Ishikawa (cell line): ENCODE data around the gene ARSI.

Experiments
- CEBPB ChIP-seq: IDR thresholded peaks from 2 replicates; pipeline ENCODE4 v1.6.1; 2012
- CREB1 ChIP-seq: IDR thresholded peaks from 2 replicates; pipeline ENCODE4 v1.6.1; 2012; ENCODE audit warnings: low read depth
- EGR1 ChIP-seq: IDR thresholded peaks from 2 replicates; pipeline ENCODE4 v1.6.1; 2012
- EP300 ChIP-seq: IDR thresholded peaks from 2 replicates; pipeline ENCODE4 v1.6.1; 2012; ENCODE audit warnings: borderline replicate concordance
- FOXM1 ChIP-seq: IDR thresholded peaks from 2 replicates; pipeline ENCODE4 v1.6.1; 2012; ENCODE audit warnings: low read depth, borderline replicate concordance
- NFIC ChIP-seq: IDR thresholded peaks from 2 replicates; pipeline ENCODE4 v1.6.1; 2012
- RAD21 ChIP-seq: IDR thresholded peaks from 2 replicates; pipeline ENCODE4 v1.6.1; 2012; ENCODE audit warnings: low read depth
- TAF1 ChIP-seq: IDR thresholded peaks from 2 replicates; pipeline ENCODE4 v1.6.1; 2012; ENCODE audit warnings: low read depth, mild to moderate bottlenecking
- TEAD4 ChIP-seq: IDR thresholded peaks from 2 replicates; pipeline ENCODE4 v1.6.1; 2012
- YY1 ChIP-seq: IDR thresholded peaks from 2 replicates; pipeline ENCODE4 v1.6.1; 2012; ENCODE audit warnings: low read depth
- TF ChIP-seq, protein P1 (sequence below): IDR thresholded peaks from 2 replicates; pipeline ENCODE4 v1.6.1; 2012; ENCODE audit warnings: low read depth, mild to moderate bottlenecking
- TF ChIP-seq, protein P2 (sequence below): IDR thresholded peaks from 2 replicates; pipeline ENCODE4 v1.6.1; 2012

DNA sequence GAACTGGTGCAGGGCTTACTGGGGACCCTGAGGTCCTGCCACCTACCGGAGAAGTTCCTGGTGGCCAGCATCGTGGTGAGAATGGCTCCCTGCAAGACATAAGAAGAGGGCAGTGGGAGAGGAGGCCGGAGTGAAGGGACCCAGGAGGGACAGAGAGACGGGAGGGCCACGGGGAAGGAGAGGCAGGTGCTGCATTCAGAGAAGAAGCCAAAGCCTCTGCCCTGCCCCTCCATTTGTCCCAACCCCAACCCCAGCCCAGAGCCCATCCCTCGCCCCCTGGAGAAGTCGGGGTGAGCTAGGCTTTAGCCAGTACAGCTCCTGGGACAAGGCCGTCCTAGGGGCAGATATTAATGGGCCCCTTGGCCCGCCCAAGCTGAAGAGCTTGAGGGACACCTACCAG, 55.0 kb downstream of the ARSI start:
- TF ChIP-seq NFIC (no peak), YY1 (no peak), RAD21 (no peak), EGR1 (no peak), EP300 (no peak), FOXM1 (no peak), TEAD4 (no peak), CEBPB (no peak), TAF1 (no peak), CREB1 (no peak)
- TF ChIP-seq, protein P1, sequence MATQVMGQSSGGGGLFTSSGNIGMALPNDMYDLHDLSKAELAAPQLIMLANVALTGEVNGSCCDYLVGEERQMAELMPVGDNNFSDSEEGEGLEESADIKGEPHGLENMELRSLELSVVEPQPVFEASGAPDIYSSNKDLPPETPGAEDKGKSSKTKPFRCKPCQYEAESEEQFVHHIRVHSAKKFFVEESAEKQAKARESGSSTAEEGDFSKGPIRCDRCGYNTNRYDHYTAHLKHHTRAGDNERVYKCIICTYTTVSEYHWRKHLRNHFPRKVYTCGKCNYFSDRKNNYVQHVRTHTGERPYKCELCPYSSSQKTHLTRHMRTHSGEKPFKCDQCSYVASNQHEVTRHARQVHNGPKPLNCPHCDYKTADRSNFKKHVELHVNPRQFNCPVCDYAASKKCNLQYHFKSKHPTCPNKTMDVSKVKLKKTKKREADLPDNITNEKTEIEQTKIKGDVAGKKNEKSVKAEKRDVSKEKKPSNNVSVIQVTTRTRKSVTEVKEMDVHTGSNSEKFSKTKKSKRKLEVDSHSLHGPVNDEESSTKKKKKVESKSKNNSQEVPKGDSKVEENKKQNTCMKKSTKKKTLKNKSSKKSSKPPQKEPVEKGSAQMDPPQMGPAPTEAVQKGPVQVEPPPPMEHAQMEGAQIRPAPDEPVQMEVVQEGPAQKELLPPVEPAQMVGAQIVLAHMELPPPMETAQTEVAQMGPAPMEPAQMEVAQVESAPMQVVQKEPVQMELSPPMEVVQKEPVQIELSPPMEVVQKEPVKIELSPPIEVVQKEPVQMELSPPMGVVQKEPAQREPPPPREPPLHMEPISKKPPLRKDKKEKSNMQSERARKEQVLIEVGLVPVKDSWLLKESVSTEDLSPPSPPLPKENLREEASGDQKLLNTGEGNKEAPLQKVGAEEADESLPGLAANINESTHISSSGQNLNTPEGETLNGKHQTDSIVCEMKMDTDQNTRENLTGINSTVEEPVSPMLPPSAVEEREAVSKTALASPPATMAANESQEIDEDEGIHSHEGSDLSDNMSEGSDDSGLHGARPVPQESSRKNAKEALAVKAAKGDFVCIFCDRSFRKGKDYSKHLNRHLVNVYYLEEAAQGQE = no peak
- TF ChIP-seq, protein P2, sequence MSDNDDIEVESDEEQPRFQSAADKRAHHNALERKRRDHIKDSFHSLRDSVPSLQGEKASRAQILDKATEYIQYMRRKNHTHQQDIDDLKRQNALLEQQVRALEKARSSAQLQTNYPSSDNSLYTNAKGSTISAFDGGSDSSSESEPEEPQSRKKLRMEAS = no peak
